Panc1 (cell line): ENCODE measurements around the gene CTR9.

Experiments
- SIN3A ChIP-seq: IDR thresholded peaks from 2 replicates; pipeline ENCODE4 v1.6.1; 2012; ENCODE audit warnings: low read depth, mild to moderate bottlenecking, low read length, moderate library complexity, borderline replicate concordance; ENCODE audit not compliant: insufficient read depth
- TF ChIP-seq, protein P1 (sequence below), 2 experiments: IDR thresholded peaks; 2 replicates each; pipeline ENCODE4 v1.6.1; 2011 to 2012; ENCODE audit warnings: low read depth in 2 of 2, control low read depth in 1 of 2, low read length in 1 of 2, mild to moderate bottlenecking in 1 of 2, moderate library complexity in 1 of 2; ENCODE audit not compliant: insufficient read depth in 1 of 2

GRCh38 chr11:10780040-10780439 lies 29.0 kb downstream of the CTR9 start:
- TF ChIP-seq SIN3A: no peak
- TF ChIP-seq, protein P1, sequence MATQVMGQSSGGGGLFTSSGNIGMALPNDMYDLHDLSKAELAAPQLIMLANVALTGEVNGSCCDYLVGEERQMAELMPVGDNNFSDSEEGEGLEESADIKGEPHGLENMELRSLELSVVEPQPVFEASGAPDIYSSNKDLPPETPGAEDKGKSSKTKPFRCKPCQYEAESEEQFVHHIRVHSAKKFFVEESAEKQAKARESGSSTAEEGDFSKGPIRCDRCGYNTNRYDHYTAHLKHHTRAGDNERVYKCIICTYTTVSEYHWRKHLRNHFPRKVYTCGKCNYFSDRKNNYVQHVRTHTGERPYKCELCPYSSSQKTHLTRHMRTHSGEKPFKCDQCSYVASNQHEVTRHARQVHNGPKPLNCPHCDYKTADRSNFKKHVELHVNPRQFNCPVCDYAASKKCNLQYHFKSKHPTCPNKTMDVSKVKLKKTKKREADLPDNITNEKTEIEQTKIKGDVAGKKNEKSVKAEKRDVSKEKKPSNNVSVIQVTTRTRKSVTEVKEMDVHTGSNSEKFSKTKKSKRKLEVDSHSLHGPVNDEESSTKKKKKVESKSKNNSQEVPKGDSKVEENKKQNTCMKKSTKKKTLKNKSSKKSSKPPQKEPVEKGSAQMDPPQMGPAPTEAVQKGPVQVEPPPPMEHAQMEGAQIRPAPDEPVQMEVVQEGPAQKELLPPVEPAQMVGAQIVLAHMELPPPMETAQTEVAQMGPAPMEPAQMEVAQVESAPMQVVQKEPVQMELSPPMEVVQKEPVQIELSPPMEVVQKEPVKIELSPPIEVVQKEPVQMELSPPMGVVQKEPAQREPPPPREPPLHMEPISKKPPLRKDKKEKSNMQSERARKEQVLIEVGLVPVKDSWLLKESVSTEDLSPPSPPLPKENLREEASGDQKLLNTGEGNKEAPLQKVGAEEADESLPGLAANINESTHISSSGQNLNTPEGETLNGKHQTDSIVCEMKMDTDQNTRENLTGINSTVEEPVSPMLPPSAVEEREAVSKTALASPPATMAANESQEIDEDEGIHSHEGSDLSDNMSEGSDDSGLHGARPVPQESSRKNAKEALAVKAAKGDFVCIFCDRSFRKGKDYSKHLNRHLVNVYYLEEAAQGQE (IDR thresholded peaks at IDR 0.05; ENCODE audit: insufficient read depth in 1 of 2, low read depth in 2 of 2, low read length in 1 of 2): no peak
